ENCODE results near the gene ZC3H4.

ZC3H4 gene

DNA sequence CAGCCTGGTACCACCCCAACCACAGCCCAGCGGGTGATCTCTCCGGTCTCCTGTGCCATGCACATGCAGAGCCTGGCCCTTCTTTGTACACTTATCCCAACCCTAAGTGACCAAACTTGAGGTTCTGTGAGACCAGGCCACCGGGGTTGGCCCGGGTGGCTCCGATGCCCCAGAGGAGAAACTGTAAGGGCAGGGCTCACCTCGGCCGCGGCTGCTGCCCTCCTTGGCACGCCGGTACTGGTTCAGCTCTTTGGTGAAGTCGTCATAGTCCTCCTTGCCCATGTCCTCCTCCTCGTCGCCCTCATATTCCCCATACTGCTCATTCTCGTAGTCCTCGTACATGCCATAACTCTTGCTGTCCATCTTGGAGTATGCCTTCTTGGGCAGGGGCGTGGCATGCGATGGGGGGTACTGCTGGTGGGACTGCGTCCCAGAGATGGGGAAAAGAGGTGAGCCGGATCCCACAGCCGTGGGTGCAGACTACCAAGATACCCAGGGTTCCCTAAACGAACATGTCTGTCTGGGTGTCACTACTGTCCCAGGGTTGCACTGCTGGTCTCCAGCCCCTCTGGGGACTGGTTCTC lies 23.7 kb downstream of the ZC3H4 start:
- Histone ChIP-seq H2AFZ (ENCODE audit: low read depth) (no peak overlapping the region), H3K4me1 (ENCODE audit: low read depth, poor library complexity, severe bottlenecking) (no peaks in the 10 kb centered on the region), H3K79me2 (ENCODE audit: insufficient read depth, low read depth) (peaks cover 11% of the 10 kb centered on the region; the same call in 1 of the 2 replicates), H3K9ac (no peak overlapping the region), H3K36me3 (ENCODE audit: insufficient read depth) (peaks cover 14% of the 10 kb centered on the region; the same call in 1 of the 2 replicates), H3K27me3 (ENCODE audit: insufficient read depth, low read depth) (no peaks in the 10 kb centered on the region), H3K27ac (no peak overlapping the region), H4K20me1 (ENCODE audit: insufficient read depth) (no peaks in the 10 kb centered on the region), H3K4me2 (no peak overlapping the region), H3K4me3 (IDR thresholded peaks at IDR 0.05; ENCODE audit: insufficient read depth, low read depth, low read length) (no peak overlapping the region)
- TF ChIP-seq, protein P1, sequence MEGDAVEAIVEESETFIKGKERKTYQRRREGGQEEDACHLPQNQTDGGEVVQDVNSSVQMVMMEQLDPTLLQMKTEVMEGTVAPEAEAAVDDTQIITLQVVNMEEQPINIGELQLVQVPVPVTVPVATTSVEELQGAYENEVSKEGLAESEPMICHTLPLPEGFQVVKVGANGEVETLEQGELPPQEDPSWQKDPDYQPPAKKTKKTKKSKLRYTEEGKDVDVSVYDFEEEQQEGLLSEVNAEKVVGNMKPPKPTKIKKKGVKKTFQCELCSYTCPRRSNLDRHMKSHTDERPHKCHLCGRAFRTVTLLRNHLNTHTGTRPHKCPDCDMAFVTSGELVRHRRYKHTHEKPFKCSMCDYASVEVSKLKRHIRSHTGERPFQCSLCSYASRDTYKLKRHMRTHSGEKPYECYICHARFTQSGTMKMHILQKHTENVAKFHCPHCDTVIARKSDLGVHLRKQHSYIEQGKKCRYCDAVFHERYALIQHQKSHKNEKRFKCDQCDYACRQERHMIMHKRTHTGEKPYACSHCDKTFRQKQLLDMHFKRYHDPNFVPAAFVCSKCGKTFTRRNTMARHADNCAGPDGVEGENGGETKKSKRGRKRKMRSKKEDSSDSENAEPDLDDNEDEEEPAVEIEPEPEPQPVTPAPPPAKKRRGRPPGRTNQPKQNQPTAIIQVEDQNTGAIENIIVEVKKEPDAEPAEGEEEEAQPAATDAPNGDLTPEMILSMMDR (conservative IDR thresholded peaks at IDR 0.05; ENCODE audit: low read depth, low read length) = no peak

- Histone ChIP-seq H3K27ac (no peak overlapping the region), H3K4me2 (no peak overlapping the region), H3K36me3 (ENCODE audit: insufficient read depth) (peaks cover 20% of the 10 kb centered on the region; the same call in 1 of the 2 replicates), H3K4me3 (IDR thresholded peaks at IDR 0.05; ENCODE audit: insufficient read depth, low read depth, low read length) (no peak overlapping the region), H4K20me1 (ENCODE audit: insufficient read depth) (no peaks in the 10 kb centered on the region), H2AFZ (ENCODE audit: low read depth) (no peak overlapping the region), H3K4me1 (ENCODE audit: low read depth, poor library complexity, severe bottlenecking) (no peaks in the 10 kb centered on the region), H3K79me2 (ENCODE audit: insufficient read depth, low read depth) (peaks cover 4% of the 10 kb centered on the region; the same call in 1 of the 2 replicates), H3K27me3 (ENCODE audit: insufficient read depth, low read depth) (no peaks in the 10 kb centered on the region), H3K9ac (no peak overlapping the region)
- TF ChIP-seq, protein P1 (conservative IDR thresholded peaks at IDR 0.05; ENCODE audit: low read depth, low read length) = no peak
These were observed 27.3 kb downstream of the ZC3H4 start for GRCh38 chr19:47086280-47086679.

GRCh38 chr19:47084879-47085439 lies 28.6 kb downstream of the ZC3H4 start:
- TF ChIP-seq, protein P1 (conservative IDR thresholded peaks at IDR 0.05; ENCODE audit: low read depth, low read length) = no peak
- Histone ChIP-seq H3K36me3 (ENCODE audit: insufficient read depth) (peaks cover 15% of the 10 kb centered on the region; the same call in 1 of the 2 replicates), H3K9ac (no peak overlapping the region), H3K27me3 (ENCODE audit: insufficient read depth, low read depth) (no peaks in the 10 kb centered on the region), H4K20me1 (ENCODE audit: insufficient read depth) (no peaks in the 10 kb centered on the region), H3K4me3 (IDR thresholded peaks at IDR 0.05; ENCODE audit: insufficient read depth, low read depth, low read length) (no peak overlapping the region), H3K4me1 (ENCODE audit: low read depth, poor library complexity, severe bottlenecking) (no peaks in the 10 kb centered on the region), H3K27ac (no peak overlapping the region), H3K79me2 (ENCODE audit: insufficient read depth, low read depth) (no peaks in the 10 kb centered on the region; the same call in 1 of the 2 replicates), H3K4me2 (no peak overlapping the region), H2AFZ (ENCODE audit: low read depth) (no peak overlapping the region)

GRCh38 chr19:47082493-47082892 lies 31.1 kb downstream of the ZC3H4 start:
- no peaks in the 10 kb centered on the region for H3K4me1 ChIP-seq (ENCODE audit: low read depth, poor library complexity, severe bottlenecking)
- TF ChIP-seq, protein P1 (conservative IDR thresholded peaks at IDR 0.05; ENCODE audit: low read depth, low read length) = no peak
- H3K27me3 ChIP-seq (ENCODE audit: insufficient read depth, low read depth) = no peaks in the 10 kb centered on the region
- no peaks in the 10 kb centered on the region for H4K20me1 ChIP-seq (ENCODE audit: insufficient read depth)
- H3K36me3 ChIP-seq (ENCODE audit: insufficient read depth) = peaks cover 15% of the 10 kb centered on the region; the same call in 1 of the 2 replicates
- H3K79me2 ChIP-seq (ENCODE audit: insufficient read depth, low read depth) = no peaks in the 10 kb centered on the region
- H3K4me2 ChIP-seq = no peak overlapping the region
- H3K9ac ChIP-seq = no peak overlapping the region
- H2AFZ ChIP-seq (ENCODE audit: low read depth) = no peak overlapping the region
- no peak overlapping the region for H3K27ac ChIP-seq
- no peak overlapping the region for H3K4me3 ChIP-seq (IDR thresholded peaks at IDR 0.05; ENCODE audit: insufficient read depth, low read depth, low read length)
